ENCODE measurements around the gene RIN1.
A peak's percentile ranks its signal among the peaks of the same experiment; 100 is the strongest.
"Not testable (repeated sequence)": the region's sequence is repeated elsewhere in the genome, so short reads cannot be mapped to it uniquely, and the experiment has no call there.

The RIN1 gene

DNA sequence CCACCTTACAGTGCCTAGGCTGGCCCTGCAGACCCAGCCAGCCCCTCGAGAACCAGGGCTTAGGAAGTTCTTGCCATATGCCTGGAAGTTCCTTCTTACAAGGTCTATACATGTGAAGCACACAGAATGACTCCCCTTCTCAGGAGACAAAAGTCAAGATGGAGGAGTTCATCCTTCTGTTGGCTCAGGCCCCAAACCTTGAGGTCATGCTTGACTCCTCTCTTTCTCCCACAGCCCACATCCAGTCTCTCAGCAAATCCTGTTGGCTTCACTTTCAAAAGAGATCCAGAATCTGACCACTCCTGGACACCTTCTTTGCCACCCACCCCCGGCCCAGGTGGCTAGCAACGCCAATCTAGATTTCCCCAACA lies 17.6 kb downstream of the RIN1 start:
- no peak for DNase-seq

DNA sequence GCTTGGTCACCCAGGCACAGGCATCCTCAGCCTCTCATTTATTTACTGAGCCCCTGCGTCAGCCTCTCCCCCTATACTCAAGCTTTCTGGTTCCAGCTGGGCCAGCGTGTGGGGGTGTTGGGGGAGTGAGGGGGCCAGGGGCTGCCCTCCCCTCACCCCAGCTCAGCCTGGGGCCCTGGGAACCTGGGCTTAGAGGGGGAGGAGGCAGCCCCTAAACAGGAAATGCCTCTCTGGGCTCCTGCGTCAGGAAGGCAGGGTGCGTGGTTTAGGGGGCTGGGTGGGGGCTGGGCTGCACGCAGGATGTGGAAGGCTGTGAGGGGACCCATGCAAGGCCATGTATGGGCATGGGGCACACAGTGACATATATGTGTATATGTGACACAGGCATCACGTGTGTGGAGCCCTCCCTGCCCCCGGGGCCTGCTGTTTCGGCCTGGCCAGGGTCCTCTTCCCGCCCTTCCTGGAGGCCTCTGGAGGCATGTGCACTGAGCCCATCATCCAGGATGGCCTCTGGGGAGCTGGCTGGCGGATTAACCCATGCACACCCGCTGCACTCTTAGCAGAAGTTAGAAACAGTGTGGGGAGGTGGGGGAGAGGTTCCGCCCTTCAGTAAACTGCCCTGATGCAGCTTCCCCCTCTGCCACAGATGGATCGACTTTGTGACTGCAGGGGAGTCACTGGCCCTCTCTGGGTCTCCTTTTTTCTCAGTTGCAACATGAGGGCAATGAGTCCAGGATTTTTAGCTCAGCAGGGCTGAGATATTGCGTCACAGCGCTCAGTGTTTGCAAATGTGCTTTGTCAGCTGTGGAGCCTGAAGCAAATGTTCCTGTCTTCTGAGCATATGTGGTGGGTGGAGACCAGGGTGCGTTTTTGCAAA lies 18.3 kb downstream of the RIN1 start:
- ATAC-seq (peak; percentile 65), DNase-seq (peak; percentile 77)

More for the DNA sequence above, 17.6 kb downstream of the RIN1 start:
- ATAC-seq, result no peak

DNA sequence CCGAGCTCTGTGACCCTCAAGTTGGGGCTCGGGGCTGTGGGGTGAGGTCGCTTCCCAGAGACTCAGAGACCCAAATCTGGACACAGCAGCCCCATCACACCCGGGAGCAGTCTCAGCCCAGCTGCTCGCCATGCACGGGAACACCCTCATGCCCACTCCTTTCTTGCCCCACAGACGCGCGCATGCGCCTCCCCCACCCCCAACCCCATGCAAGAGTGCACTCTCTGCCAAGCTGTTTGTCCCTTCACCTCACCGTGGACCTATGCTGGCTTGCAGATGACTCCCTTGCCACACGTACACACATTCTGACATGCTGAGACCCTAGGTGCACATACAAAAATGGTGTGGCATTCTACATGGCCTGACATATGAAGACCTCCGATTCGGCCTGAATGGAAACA lies 18.9 kb downstream of the RIN1 start:
- ATAC-seq (peak; percentile 4), DNase-seq (peak; percentile 73)

DNA sequence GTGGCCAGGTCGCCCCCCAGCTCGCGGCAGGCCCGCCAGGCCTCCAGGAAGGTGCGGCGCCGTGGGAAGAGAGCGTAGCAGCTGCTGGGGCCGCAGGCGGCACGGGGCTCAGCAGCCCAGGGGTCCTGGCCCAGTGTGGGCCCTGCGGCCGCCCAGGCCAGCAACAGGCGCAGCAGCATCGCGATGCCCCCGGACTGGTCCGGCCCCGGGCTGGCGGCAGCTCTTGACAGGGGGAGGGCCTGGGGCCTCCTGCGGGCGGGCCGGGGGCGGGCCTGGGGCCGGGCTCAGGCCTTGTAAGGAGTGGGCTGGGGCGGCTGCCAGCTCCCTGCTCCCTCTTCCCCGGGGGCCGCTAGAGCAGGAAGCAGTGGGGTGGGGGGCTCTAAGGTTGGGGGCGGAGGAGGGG lies 19.4 kb downstream of the RIN1 start, which contains the start of gene CD248:
TSS of gene CD248 (minus strand) at position 196 of the 403 bp plus-strand sequence. CDS start at position 179, 17 bp downstream.
- ATAC-seq, result no peak
- no peak for DNase-seq

DNA sequence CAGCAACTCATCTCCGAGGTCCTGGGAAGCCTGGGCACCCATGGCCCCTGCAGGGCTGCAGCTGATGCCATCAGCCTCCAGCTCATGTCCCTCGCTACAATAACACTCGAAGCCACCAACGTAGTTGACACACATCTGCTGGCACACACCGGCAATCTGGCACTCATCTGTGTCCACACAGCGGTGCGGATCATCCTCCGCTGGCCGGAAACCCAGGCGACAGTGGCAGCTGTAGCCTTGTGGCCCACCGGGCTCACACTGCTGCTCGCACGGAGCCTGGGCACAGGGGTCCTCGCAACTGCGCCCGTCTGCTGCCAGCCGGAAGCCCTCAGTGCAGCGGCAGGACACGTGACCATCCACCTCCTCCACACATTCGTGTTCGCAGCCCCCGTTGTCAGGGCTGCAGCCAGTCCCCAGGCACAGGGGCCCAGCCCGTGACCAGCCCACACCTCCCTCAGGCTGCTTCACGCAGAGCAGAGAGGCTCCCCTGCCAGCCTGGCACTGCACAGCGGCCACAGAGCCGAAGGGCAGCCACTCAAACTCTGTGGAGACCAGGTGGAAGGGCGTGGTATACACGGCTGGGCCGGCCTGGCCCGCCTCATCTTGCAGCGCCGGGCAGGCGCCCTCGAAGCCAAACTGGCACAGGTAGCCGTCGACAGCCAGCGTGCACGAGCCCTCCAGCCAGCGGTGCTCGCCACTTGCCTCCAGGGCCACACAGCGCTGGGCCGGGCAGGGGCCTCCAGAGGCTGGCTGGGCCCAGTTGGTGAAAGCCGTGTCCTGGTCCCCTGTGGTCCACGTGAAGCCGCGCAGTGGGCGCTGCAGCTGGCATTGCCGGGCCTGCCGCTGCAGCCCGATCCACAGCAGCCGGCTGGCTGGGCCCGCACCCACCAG lies 20.1 kb downstream of the RIN1 start:
- ATAC-seq (no peak), DNase-seq (peak; percentile 52)

DNA sequence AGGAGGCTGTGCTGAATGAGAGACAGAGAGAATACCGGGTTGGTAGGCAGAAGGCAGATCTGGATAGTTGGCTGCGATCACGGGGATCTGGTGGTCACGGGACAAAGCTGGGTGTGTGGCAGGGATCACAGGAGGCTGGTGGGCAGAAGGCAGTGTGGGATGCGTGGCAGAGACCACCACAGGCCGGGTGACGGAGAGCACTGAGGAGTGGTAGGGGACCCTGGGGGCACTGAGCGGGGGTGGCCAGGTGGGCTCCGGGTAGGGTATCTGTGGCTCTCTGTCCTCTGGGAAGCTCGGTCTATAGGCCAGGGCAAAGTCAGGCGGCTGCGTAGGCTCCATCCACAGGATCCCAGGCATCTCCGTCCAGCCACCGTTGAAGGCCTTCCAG lies 20.7 kb downstream of the RIN1 start:
- no peak for ATAC-seq
- no peak for DNase-seq

DNA sequence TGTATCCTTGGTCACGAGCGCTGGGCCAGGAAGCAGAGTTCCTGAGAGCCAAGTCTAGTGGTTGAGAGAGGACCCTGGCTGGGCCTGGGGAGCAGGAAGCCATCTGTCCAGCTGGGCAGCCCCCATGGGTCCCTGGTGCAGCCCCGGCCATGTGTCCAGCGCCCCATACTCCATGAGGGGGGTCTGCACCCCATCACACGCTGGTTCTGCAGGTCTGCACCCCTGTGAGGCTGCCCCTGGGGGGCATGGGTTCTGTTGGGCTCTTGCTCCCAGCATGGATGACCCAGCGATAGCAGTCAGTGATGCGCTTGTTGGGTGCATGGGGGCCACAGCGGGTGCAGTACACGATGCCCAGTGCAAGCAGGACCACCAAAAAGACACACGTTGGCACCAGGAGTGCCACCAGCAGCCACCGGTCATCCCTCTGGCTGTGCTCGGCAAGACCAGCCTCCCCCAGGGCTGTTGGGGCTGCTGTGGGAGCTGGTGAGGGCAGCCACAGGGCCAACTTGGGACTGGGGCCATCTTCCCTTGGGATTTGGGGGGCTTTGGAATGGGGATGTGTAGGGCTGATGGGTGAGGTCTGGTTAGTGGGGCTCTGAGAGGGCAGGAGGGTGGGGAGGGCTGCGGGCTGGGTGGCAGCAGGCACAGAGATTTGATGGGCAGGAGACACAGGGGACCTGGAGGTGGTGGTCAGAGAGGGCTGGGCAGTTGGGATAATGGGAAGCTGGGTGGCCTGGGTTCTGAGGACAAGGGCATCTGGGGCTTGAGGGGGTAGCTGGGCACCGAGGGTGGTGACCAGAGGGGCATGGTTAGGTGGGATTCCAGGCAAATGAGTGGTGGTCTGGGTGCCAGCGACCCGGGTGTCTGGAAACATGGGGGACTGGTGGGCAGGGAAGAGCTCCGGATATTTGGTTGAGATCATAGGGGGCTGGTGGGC lies 21.4 kb downstream of the RIN1 start:
- no peak for ATAC-seq

DNA sequence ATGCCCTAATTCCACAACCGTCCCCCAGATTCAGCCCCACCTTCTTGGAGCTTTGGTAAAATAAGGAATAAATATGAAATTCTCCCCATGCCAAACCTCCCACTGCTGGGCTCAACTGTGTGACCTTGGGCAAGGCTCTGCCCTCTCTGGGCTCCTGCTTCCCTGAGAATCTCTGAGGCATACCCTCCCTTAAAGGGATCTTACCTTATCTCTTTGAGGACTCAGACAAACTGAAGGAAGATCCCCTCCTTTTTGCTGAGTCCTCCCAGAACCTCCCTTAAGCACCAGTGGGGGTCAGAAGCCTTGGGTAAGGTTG lies 22.1 kb downstream of the RIN1 start:
- ATAC-seq, result no peak
- no peak for DNase-seq

More for the DNA sequence above, 21.4 kb downstream of the RIN1 start:
- DNase-seq, result no peak

DNA sequence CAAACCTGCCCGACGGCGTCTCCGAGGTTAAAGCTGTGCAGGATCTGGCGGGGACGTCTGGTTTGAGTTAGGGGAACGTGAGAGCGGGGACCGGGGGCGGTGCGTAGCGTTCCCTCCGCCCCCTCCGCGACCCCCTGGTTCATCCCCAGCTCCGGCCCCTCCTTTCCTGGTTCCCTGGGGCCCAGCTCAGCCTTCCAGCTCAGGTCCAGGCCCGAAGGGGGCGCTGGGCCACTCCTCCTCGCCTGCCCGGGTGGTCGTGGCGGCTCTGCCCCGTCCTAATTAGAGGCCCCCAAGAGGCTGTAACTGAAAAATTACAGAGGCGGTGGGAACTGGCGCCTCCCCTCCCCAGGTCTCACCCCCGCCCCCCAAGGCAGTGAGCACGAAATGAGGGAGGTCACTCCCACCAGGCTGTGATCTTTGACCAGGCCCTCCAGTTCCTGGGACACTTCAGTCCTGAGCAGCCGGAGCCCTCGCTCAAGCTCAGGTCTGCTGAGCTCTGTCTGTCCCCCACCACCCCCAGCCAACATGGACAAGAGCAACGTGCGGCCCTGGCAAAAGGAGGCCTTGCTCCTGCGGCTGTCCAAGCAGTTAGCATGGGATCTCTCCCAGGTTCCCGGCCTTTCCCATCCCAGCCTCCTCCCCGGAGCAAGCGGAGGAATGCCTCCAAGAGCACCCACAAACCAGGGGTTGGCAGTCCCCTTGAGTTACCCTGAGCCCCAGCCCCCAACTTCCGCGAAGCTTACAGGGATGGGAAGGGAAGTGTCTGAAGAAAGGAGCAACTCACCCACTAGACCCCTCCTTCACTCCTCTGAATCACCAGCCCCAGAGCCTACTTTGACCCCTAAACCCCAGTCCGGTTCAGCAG lies 22.7 kb downstream of the RIN1 start:
- peak; percentile 38 for DNase-seq
- no peak for ATAC-seq

DNA sequence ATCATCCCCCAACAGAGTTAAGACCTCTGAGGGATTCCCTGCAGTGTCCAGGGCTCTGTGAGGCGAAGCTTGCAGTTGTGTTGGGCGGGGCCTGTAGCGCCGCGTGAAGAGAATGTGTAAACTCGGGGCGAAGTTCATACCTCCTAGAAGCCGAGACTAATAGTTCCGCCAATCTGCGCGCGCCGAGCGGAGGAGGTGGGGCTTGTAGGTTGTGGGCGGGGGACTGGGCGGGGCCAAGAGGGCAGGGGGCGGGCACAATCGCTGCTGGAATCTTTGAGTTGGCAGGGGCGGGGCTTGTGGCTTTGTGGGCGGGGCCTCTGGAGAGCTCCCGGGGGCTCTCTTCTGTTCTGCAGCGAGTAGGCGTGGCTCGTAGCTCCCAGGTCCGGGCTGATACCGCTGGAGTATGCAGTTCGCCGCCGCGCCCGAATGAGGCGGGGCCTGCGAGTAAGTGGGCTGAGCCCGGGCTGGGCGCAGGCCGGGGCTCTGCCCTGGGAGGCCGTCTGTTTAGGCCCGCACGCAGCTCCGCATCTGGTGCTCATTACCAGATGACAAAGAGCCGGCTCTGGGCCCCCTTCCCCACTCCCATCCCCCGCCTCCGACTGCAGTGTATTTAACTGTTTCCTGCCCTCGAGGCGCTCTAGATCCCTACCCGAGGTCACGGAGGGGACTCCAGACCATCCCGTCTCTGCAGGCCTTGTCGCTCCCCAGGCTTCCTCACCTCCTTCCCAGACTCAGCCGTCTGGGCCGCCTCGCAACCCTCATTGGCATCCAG lies 23.5 kb downstream of the RIN1 start:
- peak; percentile 98 for DNase-seq
- ATAC-seq, result peak; percentile 80

DNA sequence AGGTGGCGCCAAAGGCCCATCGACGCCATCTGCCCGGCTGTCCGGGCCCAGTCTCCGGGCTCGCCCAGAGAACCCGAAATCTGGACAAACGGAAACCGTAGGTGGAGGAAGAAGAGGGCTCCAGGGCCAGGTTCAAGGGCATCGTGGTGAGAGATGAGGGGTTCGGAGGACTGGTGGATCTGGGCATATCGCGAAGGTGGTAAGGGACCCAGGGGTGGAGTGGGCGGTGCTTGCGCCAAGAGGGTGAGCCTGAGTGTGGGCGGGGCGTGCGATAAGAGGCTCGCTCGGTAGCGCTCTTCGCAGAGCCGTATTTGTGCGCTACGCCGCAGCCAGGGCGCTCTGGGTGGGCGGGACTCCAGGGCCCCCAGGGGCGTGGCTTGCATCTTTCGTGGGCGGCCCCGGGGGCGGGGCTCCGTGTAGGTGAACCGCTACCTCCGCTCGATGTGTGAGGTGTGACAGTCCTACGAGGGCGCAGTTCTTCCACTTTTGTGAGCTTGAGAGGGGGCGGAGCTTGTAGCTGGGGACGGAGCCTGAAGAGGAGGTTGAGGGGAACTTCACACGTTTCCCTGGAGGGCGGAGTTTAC lies 24.2 kb downstream of the RIN1 start:
- ATAC-seq, result peak; percentile 63
- DNase-seq, result peak; percentile 93

DNA sequence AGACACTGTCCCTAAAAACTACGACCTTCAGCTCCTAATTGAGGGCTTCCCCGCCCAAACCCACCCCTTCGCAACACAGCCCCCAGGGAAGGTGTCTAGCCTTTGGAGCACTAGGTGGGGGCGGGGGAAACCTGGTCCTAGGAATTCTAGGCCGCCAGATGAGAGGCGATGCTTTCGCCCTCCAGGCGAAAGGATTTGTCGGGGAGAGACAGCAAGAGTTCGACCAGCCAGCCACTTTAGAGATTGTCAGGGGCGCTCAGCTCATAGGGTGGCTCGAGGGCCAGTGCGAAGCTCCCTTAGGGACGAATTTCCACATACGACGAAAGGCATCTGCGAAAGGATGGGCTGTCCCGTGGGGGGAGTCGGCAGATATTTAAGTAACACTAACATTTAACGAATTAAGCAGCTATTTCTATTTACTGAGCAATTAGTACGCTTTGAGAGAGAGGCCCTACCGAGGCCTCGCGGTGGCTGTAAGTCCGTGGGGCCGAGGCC lies 24.7 kb downstream of the RIN1 start:
- DNase-seq (no peak), ATAC-seq (no peak)

DNA sequence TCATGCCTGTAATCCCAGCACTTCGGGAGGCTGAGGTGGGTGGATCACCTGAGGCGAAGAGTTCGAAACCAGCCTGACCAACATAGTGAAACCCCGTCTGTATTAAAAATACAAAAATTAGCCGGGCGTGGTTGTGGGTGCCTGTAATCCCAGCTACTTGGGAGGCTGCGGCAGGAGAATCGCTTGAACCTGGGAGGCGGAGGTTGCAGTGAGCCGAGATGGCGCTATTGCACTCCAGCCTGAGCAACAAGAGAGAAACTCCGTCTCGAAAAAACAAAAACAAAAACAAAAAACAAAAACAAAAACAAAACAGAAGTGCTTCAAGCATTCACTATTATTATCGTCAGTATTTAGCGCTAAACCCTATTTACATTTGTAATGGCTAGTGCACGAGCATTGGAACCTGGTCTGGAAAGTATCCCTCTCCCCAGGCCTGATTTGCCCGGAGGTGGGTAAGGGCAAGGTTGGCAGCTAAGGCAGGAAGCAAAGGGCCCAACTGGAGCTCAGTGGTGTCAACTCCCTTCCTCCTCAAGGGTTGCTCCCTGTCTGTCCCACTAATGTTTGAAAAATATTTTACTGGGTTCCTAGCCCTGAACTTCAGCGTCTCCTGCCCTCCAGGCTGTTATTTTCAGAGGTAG lies 25.3 kb downstream of the RIN1 start:
- not testable (repeated sequence) for DNase-seq

DNA sequence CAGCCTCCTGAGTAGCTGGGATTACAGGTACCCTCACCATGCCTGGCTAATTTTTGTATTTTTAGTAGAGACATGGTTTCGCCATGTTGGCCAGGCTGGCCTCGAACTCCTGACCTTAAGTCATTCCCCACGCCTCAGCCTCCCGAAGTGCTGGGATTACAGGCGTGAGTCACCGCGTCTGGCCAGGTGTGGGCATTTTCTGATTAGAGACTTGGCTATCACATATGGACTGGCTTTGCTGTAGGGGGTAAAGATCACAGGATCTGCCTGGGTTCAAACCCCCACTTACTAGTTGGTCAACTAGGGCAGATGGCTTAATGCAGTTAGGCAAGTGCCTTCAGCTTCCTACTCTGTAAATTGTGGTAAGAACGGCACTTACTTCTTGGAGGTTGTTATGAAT lies 25.9 kb downstream of the RIN1 start:
- no peak for DNase-seq
- no peak for ATAC-seq

More for the DNA sequence above, 25.3 kb downstream of the RIN1 start:
- not testable (repeated sequence) for ATAC-seq

DNA sequence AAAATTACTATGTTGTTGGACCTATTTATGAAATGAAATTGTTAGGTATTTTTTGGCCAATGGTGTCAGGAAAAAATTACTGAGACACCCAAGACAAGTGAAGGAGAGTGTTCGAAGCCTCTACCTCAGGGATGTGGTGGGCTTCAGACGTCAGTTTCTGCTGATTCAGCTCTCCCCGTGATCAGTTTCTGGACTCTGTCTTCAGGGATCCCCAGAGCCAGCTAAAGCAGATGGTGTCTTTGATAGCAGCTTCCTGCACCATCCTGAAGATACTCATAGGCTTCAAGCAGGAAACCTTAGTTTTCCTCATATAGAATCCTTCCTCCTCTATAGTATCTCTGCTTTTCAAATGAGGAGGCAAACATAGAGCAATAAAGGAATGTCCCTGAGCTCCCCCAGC lies 26.8 kb downstream of the RIN1 start:
- no peak for ATAC-seq

DNA sequence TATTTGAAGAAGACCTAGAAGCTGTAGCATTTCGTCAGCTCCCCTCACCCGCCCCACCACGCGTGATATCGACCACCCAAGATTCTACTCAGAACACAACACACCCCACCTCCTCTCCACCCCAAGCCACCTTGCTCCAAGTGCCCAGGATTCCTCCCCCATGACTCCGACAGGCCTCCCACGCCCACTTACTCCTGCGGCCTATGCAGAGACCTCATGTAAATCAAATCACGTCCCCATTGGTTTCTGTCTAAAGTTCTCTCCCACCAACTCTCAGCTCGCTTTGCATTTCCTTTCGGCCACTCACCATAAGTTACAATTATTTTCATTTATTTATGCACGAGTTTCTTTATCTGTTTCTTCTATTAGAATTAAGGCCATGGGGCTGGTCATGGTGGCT lies 33.6 kb downstream of the RIN1 start:
- DNase-seq, result no peak
- no peak for ATAC-seq

More for the DNA sequence above, 26.8 kb downstream of the RIN1 start:
- no peak for DNase-seq

DNA sequence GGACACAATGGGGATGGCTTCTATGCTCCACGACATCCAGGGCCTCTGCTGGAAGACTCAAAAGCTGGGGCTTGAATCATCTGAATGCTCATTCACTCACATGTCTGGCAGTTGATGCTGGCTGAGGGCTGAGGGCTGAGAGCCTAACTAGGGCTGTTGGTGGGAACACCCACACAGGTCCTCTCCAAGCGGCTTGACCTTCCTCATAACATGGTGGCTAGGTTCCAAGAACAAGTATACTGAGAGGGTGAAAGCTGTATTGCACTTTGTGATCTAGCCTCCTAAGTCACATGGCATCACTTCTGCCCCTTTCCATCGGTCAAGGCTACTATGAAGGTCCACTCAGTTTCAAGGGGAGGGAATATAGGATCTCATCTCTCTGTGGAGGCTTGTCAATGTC lies 37.0 kb downstream of the RIN1 start:
- no peak for ATAC-seq

DNA sequence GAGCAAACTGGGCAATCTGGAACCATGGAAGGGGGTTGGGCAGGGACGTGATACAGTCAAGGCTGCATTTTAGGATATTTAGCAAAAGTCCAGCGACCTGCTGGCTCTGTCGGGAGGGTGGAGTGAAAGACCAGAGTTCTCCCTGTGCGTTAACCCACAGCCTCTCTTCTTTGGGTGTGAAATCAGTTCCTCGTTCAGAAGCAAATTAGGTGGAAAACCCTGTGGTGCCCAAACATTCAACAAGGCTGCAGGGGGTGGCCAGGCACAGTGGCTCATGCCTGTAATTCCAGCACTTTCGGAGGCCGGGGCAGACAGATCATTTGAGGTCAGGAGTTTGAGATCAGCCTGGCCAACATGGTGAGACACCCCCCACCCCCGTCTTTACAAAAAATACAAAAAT lies 38.6 kb downstream of the RIN1 start:
- ATAC-seq (no peak), DNase-seq (no peak)

More for the DNA sequence above, 37.0 kb downstream of the RIN1 start:
- DNase-seq, result no peak
